Astrocyte of the cerebellum (primary cell): ENCODE results near the gene LOXL4.

Experiments
- DNase-seq: peaks from one replicate; pipeline ENCODE4 v3.0.0-alpha.2; 2011; ENCODE audit warnings: low read depth
- H3K4me3 ChIP-seq: 2 replicates; pipeline ENCODE4 v1.5.1; 2011; ENCODE audit warnings: mild to moderate bottlenecking, low read depth, low read length, moderate library complexity
- in situ Hi-C: cut with HindIII; loops from 2 replicates; pipeline ENCODE4 v1.10.0; 2017; ENCODE audit warnings: low sequenced_read_pairs
- TF ChIP-seq, protein P1 (sequence below): IDR thresholded peaks from 2 replicates; pipeline ENCODE4 v1.5.1; 2012; ENCODE audit warnings: low read length, low read depth, moderate library complexity, mild to moderate bottlenecking; ENCODE audit errors: missing control alignments

The LOXL4 gene

DNA sequence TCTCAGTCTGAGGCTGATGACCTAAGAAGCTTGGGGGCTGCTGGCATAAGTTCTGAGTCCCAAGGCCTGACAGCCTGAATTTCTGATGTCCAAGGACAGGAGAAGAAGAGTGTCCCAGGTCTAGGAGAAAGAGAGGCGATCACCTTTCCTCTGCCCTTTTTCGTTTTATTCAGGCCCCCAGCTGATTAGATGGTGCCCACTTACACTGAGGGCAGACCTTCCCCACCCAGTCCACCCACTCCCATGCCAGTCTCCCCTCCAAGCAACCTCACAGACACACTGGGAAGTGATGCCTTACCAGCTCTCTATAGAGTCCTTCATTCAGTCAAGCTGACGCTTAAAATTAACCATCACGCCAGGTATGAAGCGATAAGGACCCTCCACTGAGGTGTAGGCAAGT, 19.3 kb upstream of the LOXL4 start:
- no peak overlapping the region for H3K4me3 ChIP-seq
- TF ChIP-seq, protein P1, sequence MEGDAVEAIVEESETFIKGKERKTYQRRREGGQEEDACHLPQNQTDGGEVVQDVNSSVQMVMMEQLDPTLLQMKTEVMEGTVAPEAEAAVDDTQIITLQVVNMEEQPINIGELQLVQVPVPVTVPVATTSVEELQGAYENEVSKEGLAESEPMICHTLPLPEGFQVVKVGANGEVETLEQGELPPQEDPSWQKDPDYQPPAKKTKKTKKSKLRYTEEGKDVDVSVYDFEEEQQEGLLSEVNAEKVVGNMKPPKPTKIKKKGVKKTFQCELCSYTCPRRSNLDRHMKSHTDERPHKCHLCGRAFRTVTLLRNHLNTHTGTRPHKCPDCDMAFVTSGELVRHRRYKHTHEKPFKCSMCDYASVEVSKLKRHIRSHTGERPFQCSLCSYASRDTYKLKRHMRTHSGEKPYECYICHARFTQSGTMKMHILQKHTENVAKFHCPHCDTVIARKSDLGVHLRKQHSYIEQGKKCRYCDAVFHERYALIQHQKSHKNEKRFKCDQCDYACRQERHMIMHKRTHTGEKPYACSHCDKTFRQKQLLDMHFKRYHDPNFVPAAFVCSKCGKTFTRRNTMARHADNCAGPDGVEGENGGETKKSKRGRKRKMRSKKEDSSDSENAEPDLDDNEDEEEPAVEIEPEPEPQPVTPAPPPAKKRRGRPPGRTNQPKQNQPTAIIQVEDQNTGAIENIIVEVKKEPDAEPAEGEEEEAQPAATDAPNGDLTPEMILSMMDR, result no peak
- in situ Hi-C loops, result no loop called here
- no peak for DNase-seq

DNA sequence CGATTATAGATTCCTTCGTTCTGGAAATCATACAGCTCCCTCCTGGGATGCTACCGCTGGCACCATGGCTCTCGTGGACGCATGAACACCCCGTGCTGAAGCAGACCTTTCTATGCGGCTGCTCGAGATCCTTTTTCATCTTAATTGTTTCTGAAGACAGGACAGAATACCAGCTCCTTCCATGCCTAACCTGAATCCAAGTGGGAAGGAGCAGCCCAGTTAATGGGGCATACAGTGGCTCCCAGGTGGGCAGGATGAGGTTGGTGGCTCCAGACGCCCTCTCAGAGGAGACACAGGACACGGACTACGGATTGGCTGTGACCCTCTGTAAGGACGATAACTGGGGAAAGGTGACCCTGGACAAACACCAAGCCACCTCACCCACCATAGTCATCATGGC, 18.4 kb upstream of the LOXL4 start:
- TF ChIP-seq, protein P1, result no peak
- H3K4me3 ChIP-seq, result no peak overlapping the region
- DNase-seq, result no peak
- in situ Hi-C loops, result no loop called here

DNA sequence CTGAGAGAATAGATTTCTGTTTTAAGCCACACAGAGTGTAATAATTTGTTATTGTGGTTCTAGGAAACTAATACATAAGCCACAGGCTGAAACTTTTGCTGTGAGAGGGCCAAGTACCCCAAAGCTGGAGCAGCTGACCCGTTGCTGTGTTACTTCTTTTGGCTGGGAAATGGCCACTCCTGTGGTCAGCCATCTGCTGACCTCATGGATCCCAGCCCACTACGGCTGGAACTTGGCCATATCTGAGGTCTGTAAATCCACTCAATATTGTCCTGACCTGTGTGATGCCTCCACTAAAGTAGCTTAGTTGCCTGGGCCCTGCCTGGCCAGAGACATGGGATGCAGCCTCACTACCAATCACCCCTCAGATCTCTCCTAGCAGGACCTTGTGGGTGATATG, 17.4 kb upstream of the LOXL4 start:
- in situ Hi-C loops, result no loop called here
- TF ChIP-seq, protein P1, result no peak
- no peak overlapping the region for H3K4me3 ChIP-seq
- no peak for DNase-seq

DNA sequence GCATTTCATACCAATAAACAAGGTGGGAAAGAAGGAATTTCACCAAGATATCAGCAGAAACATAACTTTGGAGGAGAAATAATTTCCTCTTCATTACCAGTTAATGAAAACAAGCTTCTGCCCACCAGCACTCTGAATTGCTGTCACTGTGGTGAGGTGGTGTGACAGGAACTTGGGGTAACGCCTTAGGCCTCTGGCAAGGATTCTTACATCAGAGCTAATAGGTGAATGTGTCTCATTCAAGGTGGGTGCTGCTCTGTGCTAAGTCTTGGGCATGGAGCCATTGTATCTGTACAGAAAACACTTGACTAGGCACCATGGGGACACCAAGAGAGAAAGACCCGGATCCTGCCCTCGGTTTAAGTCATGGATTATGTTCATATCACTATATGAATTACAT, 8.3 kb upstream of the LOXL4 start:
- H3K4me3 ChIP-seq, result no peak overlapping the region
- in situ Hi-C loops, result no loop called here
- TF ChIP-seq, protein P1, result no peak
- no peak for DNase-seq

DNA sequence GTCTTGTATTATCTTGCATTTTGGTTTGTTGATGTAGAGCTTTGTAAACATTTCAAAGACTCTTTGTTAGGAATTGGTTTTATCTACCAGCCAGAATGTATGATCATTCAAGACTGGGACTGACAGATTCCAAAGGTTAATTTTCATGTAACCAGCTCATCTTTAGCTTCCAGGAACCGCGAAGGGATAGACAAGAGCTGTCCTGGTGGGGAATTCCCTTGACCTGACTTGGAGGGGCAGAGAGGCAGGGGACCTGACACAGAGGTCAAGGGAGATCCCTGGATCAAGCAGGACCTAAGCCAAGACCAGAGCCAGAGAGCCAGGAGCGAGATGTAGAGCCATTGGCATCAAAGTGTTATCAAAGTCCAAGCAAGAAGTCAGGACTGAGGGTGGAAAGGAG, 6.6 kb upstream of the LOXL4 start:
- in situ Hi-C loops, result no loop called here
- TF ChIP-seq, protein P1, result no peak
- no peak overlapping the region for H3K4me3 ChIP-seq
- DNase-seq, result no peak

DNA sequence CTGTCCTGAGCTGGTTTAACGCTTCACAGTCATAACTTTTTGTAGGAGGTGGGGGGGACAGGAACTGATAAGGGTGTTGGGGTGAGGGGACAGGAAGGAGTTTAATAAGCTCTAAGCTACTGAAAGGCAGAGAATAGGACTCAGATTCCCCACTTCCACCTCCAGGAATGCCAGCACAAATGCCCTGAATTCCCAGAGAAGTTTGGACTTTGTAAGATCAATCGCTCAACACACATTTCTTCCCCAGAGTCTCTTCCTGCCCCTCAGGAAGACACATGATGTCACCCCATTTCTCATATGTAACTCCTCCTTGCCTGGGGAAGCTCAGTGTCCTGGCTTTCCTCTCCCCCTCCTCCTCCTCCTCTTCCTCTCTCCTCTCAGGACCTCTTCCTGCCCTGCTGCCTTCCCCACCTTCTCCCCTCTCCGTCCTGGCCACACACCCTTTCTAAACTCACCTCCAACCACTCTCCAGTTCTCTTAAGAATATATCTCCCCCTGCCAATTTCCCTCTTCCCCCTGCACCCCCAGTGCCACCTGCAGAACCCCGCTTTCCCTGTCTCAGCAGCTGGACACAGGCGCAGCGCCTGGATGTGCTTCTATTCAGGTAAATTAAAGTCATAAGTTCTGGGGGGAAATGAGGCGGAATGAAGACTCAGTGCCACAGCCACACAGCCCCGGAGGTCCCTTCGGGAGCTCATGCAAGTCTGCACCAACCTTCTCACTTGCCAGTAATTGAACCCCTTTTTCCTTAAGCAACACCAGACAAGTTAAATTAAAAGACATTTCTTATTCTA, 5.3 kb upstream of the LOXL4 start:
- TF ChIP-seq, protein P1, result no peak
- in situ Hi-C loops, result no loop called here
- no peak for DNase-seq

More for the DNA sequence above, 5.3 kb upstream of the LOXL4 start:
- H3K4me3 ChIP-seq, result no peak overlapping the region
